Cardiac septum (tissue), 1 donor: ENCODE data around the gene PDRG1. TPM values are rescaled to one million over a fixed set of nuclear protein-coding genes. Genes with fewer than 3 reads are reported as not detected.

Experiments
- DNase-seq: peaks from one replicate; pipeline ENCODE4 v3.0.0-alpha.2; 2020; ENCODE audit warnings: low spot score
- intact Hi-C: fragments of 100-400 bp; cut with DNase I; formaldehyde crosslinking; loops from one replicate; pipeline ENCODE4 v1.14.0; 2022
- total RNA-seq: library from RNA; stranded (reverse); fragmentation: NEBNext Ultra II Directional; extraction: Animal tissue kit (Norgen Biotek cat#: 25700); gene quantifications from one replicate; pipeline ENCODE4 v1.2.1, GENCODE V29; 2021
- donor health status: DM: no; HTN: no; CAD: no.

PDRG1 gene
- total RNA-seq, 1 donor from 2014 or later = 7.9 TPM

GRCh38 chr20:31913431-31914157, 38.3 kb downstream of the PDRG1 start:
- no peak for DNase-seq
- intact Hi-C loops = no loop called here

GRCh38 chr20:31910071-31910803, 41.6 kb downstream of the PDRG1 start:
- intact Hi-C loops = no loop called here
- DNase-seq = peak; percentile 19

GRCh38 chr20:31909253-31910070, 42.4 kb downstream of the PDRG1 start:
- DNase-seq = peak; percentile 38
- intact Hi-C loops = no loop called here

- intact Hi-C loops = no loop called here
- peak; percentile 70 for DNase-seq
Measured at GRCh38 chr20:31908424-31908823, 43.4 kb downstream of the PDRG1 start.

- intact Hi-C loops = no loop called here
- DNase-seq = peak; percentile 43
Measured at GRCh38 chr20:31908016-31908415, 43.8 kb downstream of the PDRG1 start.

GRCh38 chr20:31907046-31907445, 44.8 kb downstream of the PDRG1 start:
- intact Hi-C loops = no loop called here

GRCh38 chr20:31906001-31906400, 45.8 kb downstream of the PDRG1 start:
- peak; percentile 33 for DNase-seq
- intact Hi-C loops = no loop called here

More at GRCh38 chr20:31907046-31907445, 44.8 kb downstream of the PDRG1 start:
- no peak for DNase-seq

GRCh38 chr20:31903627-31904386, 48.0 kb downstream of the PDRG1 start:
- intact Hi-C loops = no loop called here

GRCh38 chr20:31901615-31902014, 50.2 kb downstream of the PDRG1 start:
- intact Hi-C loops = no loop called here
- DNase-seq = no peak

More at GRCh38 chr20:31903627-31904386, 48.0 kb downstream of the PDRG1 start:
- DNase-seq = no peak

- no peak for DNase-seq
- intact Hi-C loops = no loop called here
Measured at GRCh38 chr20:31897541-31897940, 54.3 kb downstream of the PDRG1 start.

- DNase-seq = no peak
- intact Hi-C loops = no loop called here
Measured at GRCh38 chr20:31896049-31896448, 55.8 kb downstream of the PDRG1 start.

GRCh38 chr20:31894980-31895675, 56.7 kb downstream of the PDRG1 start:
- intact Hi-C loops = no loop called here
- DNase-seq = no peak

Other genes with a start within 250 kb of the PDRG1 start
- 42.5 TPM for gene BCL2L1, start 229.2 kb downstream of the PDRG1 start, total RNA-seq
- gene TPX2, start 212.8 kb downstream of the PDRG1 start, total RNA-seq = 0.78 TPM
- 0.11 TPM for gene MYLK2, start 132.7 kb downstream of the PDRG1 start, total RNA-seq
- 6.1 TPM for gene FOXS1, start 106.4 kb downstream of the PDRG1 start, total RNA-seq
- 3.4 TPM for gene DUSP15, start 81.5 kb downstream of the PDRG1 start, total RNA-seq
- gene TTLL9, start 81.4 kb downstream of the PDRG1 start, total RNA-seq = not detected
- not detected for gene XKR7, start 16.1 kb upstream of the PDRG1 start, total RNA-seq
- 7.0 TPM for gene CCM2L, start 58.4 kb upstream of the PDRG1 start, total RNA-seq
- 5.5 TPM for gene HCK, start 100.2 kb upstream of the PDRG1 start, total RNA-seq
- 31.6 TPM for gene TM9SF4, start 157.7 kb upstream of the PDRG1 start, total RNA-seq